AG10803 (cell line): Measurements from ENCODE around the gene LCE4A.

Experiments
- DNase-seq: peaks from one replicate; pipeline ENCODE4 v3.0.0; 2010; ENCODE audit warnings: low read depth
- H3K4me3 ChIP-seq: 2 replicates; pipeline ENCODE4 v1.5.1; 2011; ENCODE audit warnings: mild to moderate bottlenecking, low read length, control low read depth
- TF ChIP-seq, protein P1 (sequence below): conservative IDR thresholded peaks from 2 replicates; pipeline ENCODE4 v1.5.1; 2011; ENCODE audit warnings: mild to moderate bottlenecking, low read length, control low read depth, inconsistent platforms

Gene LCE4A

DNA sequence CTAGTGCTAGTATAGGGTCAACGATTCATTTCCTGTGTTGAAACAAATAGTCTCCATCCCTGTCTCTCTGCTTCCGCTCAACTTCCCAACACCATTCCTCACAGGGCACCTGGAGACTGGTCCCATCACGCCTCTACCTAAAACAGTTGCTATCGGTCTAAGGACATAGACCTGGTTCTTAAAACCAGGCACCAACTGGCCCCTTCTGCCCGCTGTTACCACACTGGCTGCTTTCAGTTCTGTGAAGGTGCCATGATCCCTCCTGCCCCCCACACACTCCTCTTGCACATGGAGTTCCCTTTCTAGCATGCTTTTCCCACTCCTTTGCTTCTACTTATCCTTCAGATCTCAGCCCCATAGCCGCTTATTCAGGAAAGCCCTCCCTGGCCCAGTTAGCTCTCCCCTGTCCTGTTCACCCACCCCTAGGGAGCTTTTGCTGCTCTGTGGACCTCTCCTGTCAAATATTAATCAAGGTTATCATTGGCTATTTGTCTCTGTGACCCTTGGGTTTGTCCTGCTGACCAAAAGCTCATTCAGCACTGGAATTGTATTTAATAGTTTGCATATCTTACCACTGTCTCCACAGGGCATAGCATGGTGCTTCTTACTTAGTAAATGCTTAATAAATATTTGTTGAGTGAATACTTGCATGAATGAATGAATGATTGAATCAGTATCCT is 37.9 kb downstream of the LCE4A start:
- TF ChIP-seq, protein P1, sequence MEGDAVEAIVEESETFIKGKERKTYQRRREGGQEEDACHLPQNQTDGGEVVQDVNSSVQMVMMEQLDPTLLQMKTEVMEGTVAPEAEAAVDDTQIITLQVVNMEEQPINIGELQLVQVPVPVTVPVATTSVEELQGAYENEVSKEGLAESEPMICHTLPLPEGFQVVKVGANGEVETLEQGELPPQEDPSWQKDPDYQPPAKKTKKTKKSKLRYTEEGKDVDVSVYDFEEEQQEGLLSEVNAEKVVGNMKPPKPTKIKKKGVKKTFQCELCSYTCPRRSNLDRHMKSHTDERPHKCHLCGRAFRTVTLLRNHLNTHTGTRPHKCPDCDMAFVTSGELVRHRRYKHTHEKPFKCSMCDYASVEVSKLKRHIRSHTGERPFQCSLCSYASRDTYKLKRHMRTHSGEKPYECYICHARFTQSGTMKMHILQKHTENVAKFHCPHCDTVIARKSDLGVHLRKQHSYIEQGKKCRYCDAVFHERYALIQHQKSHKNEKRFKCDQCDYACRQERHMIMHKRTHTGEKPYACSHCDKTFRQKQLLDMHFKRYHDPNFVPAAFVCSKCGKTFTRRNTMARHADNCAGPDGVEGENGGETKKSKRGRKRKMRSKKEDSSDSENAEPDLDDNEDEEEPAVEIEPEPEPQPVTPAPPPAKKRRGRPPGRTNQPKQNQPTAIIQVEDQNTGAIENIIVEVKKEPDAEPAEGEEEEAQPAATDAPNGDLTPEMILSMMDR = no peak
- no peak for DNase-seq

DNA sequence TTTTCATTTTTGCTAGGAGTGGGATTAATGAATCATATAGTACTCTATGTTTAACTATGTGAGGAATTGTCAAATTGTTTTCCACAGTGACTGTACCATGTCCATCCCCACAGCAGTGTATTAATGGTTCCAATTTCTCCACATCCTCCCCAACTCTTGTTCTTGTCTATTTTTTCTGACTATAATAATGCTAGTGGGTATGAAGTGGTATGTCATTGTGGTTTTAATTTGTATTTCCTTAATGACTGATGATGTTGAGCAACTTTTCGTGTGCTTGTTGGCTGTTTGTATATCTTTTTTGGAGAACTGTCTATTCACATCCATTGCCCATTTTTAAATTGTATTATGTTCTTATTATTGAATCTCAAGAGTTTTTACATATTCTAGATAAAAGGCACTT is 39.9 kb downstream of the LCE4A start:
- no peak overlapping the region for H3K4me3 ChIP-seq
- DNase-seq = peak; percentile 51
- TF ChIP-seq, protein P1 = no peak

More for the DNA sequence above, 37.9 kb downstream of the LCE4A start:
- no peak overlapping the region for H3K4me3 ChIP-seq

DNA sequence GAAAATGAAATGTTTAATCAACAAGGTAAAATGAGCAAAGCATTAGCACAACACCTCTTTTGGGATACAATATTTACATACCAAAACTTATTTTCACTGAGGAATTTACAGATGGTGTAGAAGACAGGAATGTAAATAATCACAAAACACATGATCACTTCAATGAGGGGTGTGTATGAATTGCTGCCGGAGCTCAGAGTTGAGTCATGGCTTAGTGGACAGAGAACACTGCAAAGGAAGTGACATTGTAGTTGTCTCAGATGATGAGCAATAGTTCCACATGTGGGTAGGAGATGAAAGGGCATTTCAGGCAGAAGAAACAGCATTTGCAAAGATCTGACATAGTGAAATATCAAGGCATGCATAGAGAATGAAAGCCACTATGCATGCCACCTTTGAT is 44.3 kb downstream of the LCE4A start:
- DNase-seq = peak; percentile 88
- TF ChIP-seq, protein P1 = no peak
- H3K4me3 ChIP-seq = no peak overlapping the region

DNA sequence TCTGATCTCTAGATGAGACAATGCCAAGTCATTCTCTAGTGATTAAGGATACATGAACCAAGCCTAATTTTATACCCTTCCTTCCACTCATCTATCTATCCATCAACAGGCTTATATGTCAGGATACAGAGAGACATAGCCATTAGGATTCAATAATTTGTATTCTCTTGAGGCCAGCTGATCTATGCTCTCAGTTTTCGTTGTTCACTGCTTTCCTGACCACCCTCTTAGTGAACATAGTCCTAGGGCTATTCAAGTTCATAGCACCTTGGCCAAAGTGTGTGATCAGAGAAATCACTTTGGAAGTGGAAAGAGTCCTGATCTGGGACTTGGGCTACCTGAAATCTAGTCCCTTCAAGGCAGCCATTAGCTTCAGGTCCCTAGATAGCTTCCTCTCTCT is 45.6 kb downstream of the LCE4A start:
- no peak overlapping the region for H3K4me3 ChIP-seq
- TF ChIP-seq, protein P1 = no peak
- DNase-seq = no peak

DNA sequence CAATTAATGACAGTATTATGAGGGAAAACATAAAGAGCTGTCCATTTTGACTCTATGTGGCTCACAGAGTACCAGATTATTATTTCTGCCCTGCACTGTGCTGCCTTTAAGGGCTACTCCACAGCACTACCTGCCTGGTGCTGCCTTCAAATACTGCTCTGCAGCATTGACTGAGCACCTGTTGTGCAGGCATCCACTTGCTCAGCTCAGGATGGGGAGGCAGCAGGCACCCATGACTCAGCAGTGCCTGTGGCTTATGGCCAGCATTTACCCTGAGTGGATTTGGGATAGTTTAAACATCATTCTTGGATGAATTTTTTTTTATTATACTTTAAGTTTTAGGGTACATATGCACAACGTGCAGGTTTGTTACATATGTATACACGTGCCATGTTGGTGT is 48.9 kb downstream of the LCE4A start:
- TF ChIP-seq, protein P1 = no peak
- no peak for DNase-seq
- no peak overlapping the region for H3K4me3 ChIP-seq

DNA sequence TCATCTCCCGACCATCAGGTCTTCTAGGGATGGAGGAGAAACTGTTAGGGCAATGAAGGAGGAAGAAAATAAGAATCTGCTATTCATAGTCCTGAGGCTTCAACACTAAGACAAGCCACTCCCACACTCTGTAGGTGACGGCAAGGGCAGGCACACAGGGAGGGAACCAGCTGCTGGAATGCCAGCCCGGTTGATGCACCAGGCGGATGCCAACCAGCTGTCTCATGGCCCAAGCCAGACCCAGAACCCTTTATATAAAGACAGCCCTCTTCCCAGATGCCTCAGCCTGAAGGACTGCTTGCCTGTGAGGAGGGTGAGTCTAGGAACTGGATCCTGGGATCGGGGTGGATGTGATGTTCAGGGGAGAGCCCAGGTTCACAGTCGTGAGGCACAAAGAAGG is 49.8 kb downstream of the LCE4A start, which contains the start of gene KPRP:
Gene KPRP, plus strand, starts transcription at position 279 of the 400 bp plus-strand sequence. CDS start 1,564 bp downstream, outside the sequence.
- H3K4me3 ChIP-seq = no peak within 1 kb of the TSS
- TF ChIP-seq, protein P1 = no peak
- DNase-seq = no peak

DNA sequence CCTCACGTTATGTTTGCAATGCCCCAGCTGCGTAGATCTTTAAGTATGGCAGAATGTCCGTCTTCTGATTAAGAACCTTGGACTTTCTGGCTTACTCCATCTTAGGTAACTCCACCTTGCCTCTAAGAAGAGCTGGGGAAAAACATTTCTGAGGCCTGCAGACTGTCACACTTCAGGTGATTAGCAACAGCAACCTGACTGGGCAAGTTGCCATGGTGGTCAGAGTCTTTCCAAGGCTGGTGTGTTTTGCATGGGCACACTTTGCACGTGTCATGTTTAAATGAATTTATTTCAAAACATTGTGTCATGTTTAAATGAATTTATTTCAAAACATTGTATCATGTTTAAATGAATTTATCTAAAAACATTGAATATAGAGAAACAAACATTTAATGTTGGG is 50.7 kb downstream of the LCE4A start:
- TF ChIP-seq, protein P1 = no peak
- no peak overlapping the region for H3K4me3 ChIP-seq
- no peak for DNase-seq
